ENCODE results near the gene GRAMD2B. TPM values are rescaled to one million over a fixed set of nuclear protein-coding genes. Genes with fewer than 3 reads are reported as not detected.

GRAMD2B gene
- total RNA-seq, 1 experiment from 2014 or later, result 4.1 TPM

DNA sequence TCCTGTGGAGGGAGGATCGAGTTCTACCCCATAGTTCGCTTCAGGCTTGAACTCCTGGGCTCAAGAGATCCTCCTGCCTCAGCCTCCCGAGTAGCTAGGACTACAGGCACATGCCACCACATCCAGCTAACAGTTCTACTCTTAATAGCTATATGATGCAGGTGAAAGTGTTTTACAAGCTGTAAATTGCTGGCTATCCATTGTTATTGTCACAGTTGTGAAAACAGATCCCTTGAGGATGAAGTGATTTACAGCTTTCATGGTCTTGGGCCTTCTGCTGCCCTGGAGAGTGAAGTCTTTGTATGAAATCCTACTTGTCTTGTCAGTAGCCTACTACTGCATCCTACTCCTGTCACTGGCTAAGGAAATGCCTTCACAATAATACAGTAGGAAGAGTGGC lies 48.0 kb downstream of the GRAMD2B start:
- DNase-seq (ENCODE audit: low read depth, low spot score) (no peak), ATAC-seq (no peak)
- TF ChIP-seq, protein P1, sequence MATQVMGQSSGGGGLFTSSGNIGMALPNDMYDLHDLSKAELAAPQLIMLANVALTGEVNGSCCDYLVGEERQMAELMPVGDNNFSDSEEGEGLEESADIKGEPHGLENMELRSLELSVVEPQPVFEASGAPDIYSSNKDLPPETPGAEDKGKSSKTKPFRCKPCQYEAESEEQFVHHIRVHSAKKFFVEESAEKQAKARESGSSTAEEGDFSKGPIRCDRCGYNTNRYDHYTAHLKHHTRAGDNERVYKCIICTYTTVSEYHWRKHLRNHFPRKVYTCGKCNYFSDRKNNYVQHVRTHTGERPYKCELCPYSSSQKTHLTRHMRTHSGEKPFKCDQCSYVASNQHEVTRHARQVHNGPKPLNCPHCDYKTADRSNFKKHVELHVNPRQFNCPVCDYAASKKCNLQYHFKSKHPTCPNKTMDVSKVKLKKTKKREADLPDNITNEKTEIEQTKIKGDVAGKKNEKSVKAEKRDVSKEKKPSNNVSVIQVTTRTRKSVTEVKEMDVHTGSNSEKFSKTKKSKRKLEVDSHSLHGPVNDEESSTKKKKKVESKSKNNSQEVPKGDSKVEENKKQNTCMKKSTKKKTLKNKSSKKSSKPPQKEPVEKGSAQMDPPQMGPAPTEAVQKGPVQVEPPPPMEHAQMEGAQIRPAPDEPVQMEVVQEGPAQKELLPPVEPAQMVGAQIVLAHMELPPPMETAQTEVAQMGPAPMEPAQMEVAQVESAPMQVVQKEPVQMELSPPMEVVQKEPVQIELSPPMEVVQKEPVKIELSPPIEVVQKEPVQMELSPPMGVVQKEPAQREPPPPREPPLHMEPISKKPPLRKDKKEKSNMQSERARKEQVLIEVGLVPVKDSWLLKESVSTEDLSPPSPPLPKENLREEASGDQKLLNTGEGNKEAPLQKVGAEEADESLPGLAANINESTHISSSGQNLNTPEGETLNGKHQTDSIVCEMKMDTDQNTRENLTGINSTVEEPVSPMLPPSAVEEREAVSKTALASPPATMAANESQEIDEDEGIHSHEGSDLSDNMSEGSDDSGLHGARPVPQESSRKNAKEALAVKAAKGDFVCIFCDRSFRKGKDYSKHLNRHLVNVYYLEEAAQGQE (IDR thresholded peaks at IDR 0.05; ENCODE audit: insufficient read depth in 1 of 2, low read depth in 2 of 2, low read length in 1 of 2), result no peak
- TF ChIP-seq TCF7L2 (IDR thresholded peaks at IDR 0.05; ENCODE audit: low read depth, low read length) (no peak), POLR2AphosphoS5 (IDR thresholded peaks at IDR 0.05; ENCODE audit: low read depth, low read length) (no peak), SIN3A (IDR thresholded peaks at IDR 0.05; ENCODE audit: borderline replicate concordance, insufficient read depth, low read depth, low read length) (no peak)
- TF ChIP-seq, protein P2, sequence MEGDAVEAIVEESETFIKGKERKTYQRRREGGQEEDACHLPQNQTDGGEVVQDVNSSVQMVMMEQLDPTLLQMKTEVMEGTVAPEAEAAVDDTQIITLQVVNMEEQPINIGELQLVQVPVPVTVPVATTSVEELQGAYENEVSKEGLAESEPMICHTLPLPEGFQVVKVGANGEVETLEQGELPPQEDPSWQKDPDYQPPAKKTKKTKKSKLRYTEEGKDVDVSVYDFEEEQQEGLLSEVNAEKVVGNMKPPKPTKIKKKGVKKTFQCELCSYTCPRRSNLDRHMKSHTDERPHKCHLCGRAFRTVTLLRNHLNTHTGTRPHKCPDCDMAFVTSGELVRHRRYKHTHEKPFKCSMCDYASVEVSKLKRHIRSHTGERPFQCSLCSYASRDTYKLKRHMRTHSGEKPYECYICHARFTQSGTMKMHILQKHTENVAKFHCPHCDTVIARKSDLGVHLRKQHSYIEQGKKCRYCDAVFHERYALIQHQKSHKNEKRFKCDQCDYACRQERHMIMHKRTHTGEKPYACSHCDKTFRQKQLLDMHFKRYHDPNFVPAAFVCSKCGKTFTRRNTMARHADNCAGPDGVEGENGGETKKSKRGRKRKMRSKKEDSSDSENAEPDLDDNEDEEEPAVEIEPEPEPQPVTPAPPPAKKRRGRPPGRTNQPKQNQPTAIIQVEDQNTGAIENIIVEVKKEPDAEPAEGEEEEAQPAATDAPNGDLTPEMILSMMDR (IDR thresholded peaks at IDR 0.05), result no peak
- CTCF ChIA-PET, result no interaction called here
- H3K36me3 ChIP-seq (ENCODE audit: control insufficient read depth, insufficient read depth, low read length), result no peaks in the 10 kb centered on the region
- in situ Hi-C loops (cut with HindIII; ENCODE audit: low pct_unique_long_range_greater_than_20kb, low sequenced_read_pairs), result no loop called here
- H3K27me3 ChIP-seq (ENCODE audit: control insufficient read depth, insufficient read depth, low read length), result no peaks in the 10 kb centered on the region
- no peak overlapping the region for H3K27ac ChIP-seq (ENCODE audit: low read length)
- H3K9me3 ChIP-seq (ENCODE audit: control insufficient read depth, insufficient read depth, low read depth, low read length), result no peaks in the 10 kb centered on the region
- no TSS peak for BruUV-seq (replicated peaks)
- POLR2A ChIA-PET, result no interaction called here
- H3K4me1 ChIP-seq (ENCODE audit: control insufficient read depth, insufficient read depth, low read length), result no peaks in the 10 kb centered on the region
- intact Hi-C loops (cut with micrococcal nuclease; ENCODE audit: unreplicated experiment), result no loop called here
- no peak overlapping the region for H3K4me3 ChIP-seq (ENCODE audit: low read depth in 2 of 2, low read length in 2 of 2)

DNA sequence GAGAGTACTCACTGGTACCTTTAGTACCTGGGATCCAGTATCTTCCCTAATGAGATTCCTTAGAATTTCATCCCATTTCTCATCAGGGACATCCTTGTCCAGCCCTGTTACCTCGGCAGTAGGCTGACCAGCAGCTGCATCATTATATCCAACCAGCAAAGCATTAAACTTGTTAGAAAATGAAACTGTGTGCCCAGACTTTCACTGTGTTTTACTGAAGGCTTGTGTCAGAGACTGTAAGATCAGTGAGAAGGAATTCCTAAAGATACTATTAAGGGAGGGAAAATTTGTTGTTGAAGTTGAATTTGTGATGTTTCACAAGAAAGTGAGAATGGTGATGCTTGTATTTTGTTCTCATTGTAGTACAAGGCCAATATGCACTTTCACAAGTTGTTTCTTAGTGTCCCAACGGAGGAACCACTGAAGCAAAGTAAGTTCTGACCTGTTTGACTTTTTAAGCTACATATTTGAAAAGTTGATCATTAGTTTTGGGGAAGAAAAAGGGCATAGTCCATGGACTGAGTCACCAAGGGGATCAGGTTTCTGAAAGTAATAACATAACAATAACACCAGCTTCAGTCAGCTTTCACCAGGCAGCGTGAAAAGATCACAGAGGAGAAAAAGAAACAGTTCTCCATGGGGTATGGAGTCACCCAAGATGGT lies 48.8 kb downstream of the GRAMD2B start:
- ATAC-seq, result no peak
- BruUV-seq (replicated peaks), result no TSS peak
- Histone ChIP-seq H3K27me3 (ENCODE audit: control insufficient read depth, insufficient read depth, low read length) (no peaks in the 10 kb centered on the region), H3K9me3 (ENCODE audit: control insufficient read depth, insufficient read depth, low read depth, low read length) (no peaks in the 10 kb centered on the region), H3K27ac (ENCODE audit: low read length) (no peak overlapping the region), H3K4me1 (ENCODE audit: control insufficient read depth, insufficient read depth, low read length) (no peaks in the 10 kb centered on the region), H3K4me3 (ENCODE audit: low read depth in 2 of 2, low read length in 2 of 2) (no peak overlapping the region), H3K36me3 (ENCODE audit: control insufficient read depth, insufficient read depth, low read length) (no peaks in the 10 kb centered on the region)
- intact Hi-C loops (cut with micrococcal nuclease; ENCODE audit: unreplicated experiment), result no loop called here
- no peak for DNase-seq (ENCODE audit: low read depth, low spot score)
- no peak for TF ChIP-seq TCF7L2 (IDR thresholded peaks at IDR 0.05; ENCODE audit: low read depth, low read length)
- TF ChIP-seq POLR2AphosphoS5 (IDR thresholded peaks at IDR 0.05; ENCODE audit: low read depth, low read length), result no peak
- no peak for TF ChIP-seq SIN3A (IDR thresholded peaks at IDR 0.05; ENCODE audit: borderline replicate concordance, insufficient read depth, low read depth, low read length)
- TF ChIP-seq, protein P1 (IDR thresholded peaks at IDR 0.05; ENCODE audit: insufficient read depth in 1 of 2, low read depth in 2 of 2, low read length in 1 of 2), result no peak
- TF ChIP-seq, protein P2 (IDR thresholded peaks at IDR 0.05), result no peak
- ChIA-PET CTCF (no interaction called here), POLR2A (no interaction called here)
- in situ Hi-C loops (cut with HindIII; ENCODE audit: low pct_unique_long_range_greater_than_20kb, low sequenced_read_pairs), result no loop called here
